ENCODE results near the gene ORM2.

The ORM2 gene

GRCh38 chr9:114346146-114346545, 16.5 kb downstream of the ORM2 start:
- no peak for TF ChIP-seq CTCF (IDR thresholded peaks at IDR 0.05; ENCODE audit: borderline replicate concordance, insufficient read depth, low read depth, low read length)
- no peak overlapping the region for H3K4me3 ChIP-seq (ENCODE audit: low read depth, low read length)

- TF ChIP-seq CTCF (IDR thresholded peaks at IDR 0.05; ENCODE audit: borderline replicate concordance, insufficient read depth, low read depth, low read length), result no peak
- no peak overlapping the region for H3K4me3 ChIP-seq (ENCODE audit: low read depth, low read length)
Measured at GRCh38 chr9:114347675-114348074, 18.0 kb downstream of the ORM2 start.

- TF ChIP-seq CTCF (IDR thresholded peaks at IDR 0.05; ENCODE audit: borderline replicate concordance, insufficient read depth, low read depth, low read length), result no peak
- no peak overlapping the region for H3K4me3 ChIP-seq (ENCODE audit: low read depth, low read length)
Measured at GRCh38 chr9:114348261-114348905, 18.7 kb downstream of the ORM2 start.

GRCh38 chr9:114348906-114349482, 19.3 kb downstream of the ORM2 start:
- no peak for TF ChIP-seq CTCF (IDR thresholded peaks at IDR 0.05; ENCODE audit: borderline replicate concordance, insufficient read depth, low read depth, low read length)
- no peak overlapping the region for H3K4me3 ChIP-seq (ENCODE audit: low read depth, low read length)

- TF ChIP-seq CTCF (IDR thresholded peaks at IDR 0.05; ENCODE audit: borderline replicate concordance, insufficient read depth, low read depth, low read length), result no peak
- H3K4me3 ChIP-seq (ENCODE audit: low read depth, low read length), result no peak overlapping the region
Measured at GRCh38 chr9:114349713-114350480, 20.2 kb downstream of the ORM2 start.

- no peak overlapping the region for H3K4me3 ChIP-seq (ENCODE audit: low read depth, low read length)
- no peak for TF ChIP-seq CTCF (IDR thresholded peaks at IDR 0.05; ENCODE audit: borderline replicate concordance, insufficient read depth, low read depth, low read length)
Measured at GRCh38 chr9:114350636-114351401, 21.1 kb downstream of the ORM2 start.
